KMS-11 (cell line): ENCODE data around the gene USP15.
"Not testable (repeated sequence)": the region's sequence is repeated elsewhere in the genome, so short reads cannot be mapped to it uniquely, and the experiment has no call there.

Source experiments
- H2AFZ ChIP-seq: fragments of 200-600 bp; sonication (generic); 2 replicates; pipeline ENCODE4 v1.6.1; 2016; ENCODE audit warnings: antibody characterized with exemption, mixed run types, low read depth
- H3K27ac ChIP-seq: fragments of 200-600 bp; sonication (generic); 2 replicates; pipeline ENCODE4 v1.6.1; 2016; ENCODE audit warnings: mild to moderate bottlenecking, mixed run types
- H3K27me3 ChIP-seq: fragments of 200-600 bp; sonication (generic); 2 replicates; pipeline ENCODE4 v1.6.1; 2017; ENCODE audit warnings: mild to moderate bottlenecking, low read depth, mixed run types, moderate library complexity; ENCODE audit not compliant: insufficient read depth
- H3K36me3 ChIP-seq: fragments of 200-600 bp; sonication (generic); 2 replicates; pipeline ENCODE4 v1.6.1; 2017; ENCODE audit warnings: mild to moderate bottlenecking, mixed run types; ENCODE audit not compliant: insufficient read depth
- H3K4me1 ChIP-seq: fragments of 200-600 bp; sonication (generic); 2 replicates; pipeline ENCODE4 v1.6.1; 2016; ENCODE audit warnings: mild to moderate bottlenecking, low read depth, mixed run types; ENCODE audit not compliant: poor library complexity, severe bottlenecking
- H3K4me2 ChIP-seq: fragments of 200-600 bp; sonication (generic); 2 replicates; pipeline ENCODE4 v1.7.0; 2016; ENCODE audit warnings: mild to moderate bottlenecking, mixed run types
- H3K4me3 ChIP-seq: fragments of 200-600 bp; sonication (generic); IDR thresholded peaks from 2 replicates; pipeline ENCODE4 v1.6.1; 2017; ENCODE audit warnings: low read depth, low read length, mixed read lengths; ENCODE audit not compliant: insufficient read depth
- H3K79me2 ChIP-seq: fragments of 200-600 bp; sonication (generic); 2 replicates; pipeline ENCODE4 v1.6.1; 2016; ENCODE audit warnings: low read depth, mixed run types; ENCODE audit not compliant: insufficient read depth
- H3K9ac ChIP-seq: fragments of 200-600 bp; sonication (generic); 2 replicates; pipeline ENCODE4 v1.6.1; 2016; ENCODE audit warnings: mild to moderate bottlenecking, mixed run types
- H4K20me1 ChIP-seq: fragments of 200-600 bp; sonication (generic); 2 replicates; pipeline ENCODE4 v1.6.1; 2016; ENCODE audit warnings: mild to moderate bottlenecking, mixed run types; ENCODE audit not compliant: insufficient read depth
- CTCF ChIP-seq: fragments of 200-600 bp; sonication (generic); conservative IDR thresholded peaks from 2 replicates; pipeline ENCODE4 v1.6.1; 2017; ENCODE audit warnings: low read depth, mild to moderate bottlenecking, antibody characterized with exemption, low read length, moderate library complexity, mixed read lengths

The USP15 gene

GRCh38 chr12:62350554-62350953, 90.3 kb downstream of the USP15 start:
- Histone ChIP-seq H3K4me2 (no peak overlapping the region), H3K27ac (no peak overlapping the region), H3K4me3 (no peak overlapping the region), H3K4me1 (peaks cover 9% of the 10 kb centered on the region), H3K9ac (no peak overlapping the region), H3K36me3 (no peaks in the 10 kb centered on the region), H3K79me2 (no peaks in the 10 kb centered on the region), H3K27me3 (no peaks in the 10 kb centered on the region), H4K20me1 (no peaks in the 10 kb centered on the region), H2AFZ (no peak overlapping the region)
- no peak for TF ChIP-seq CTCF

- Histone ChIP-seq H3K4me1 (peaks cover 9% of the 10 kb centered on the region), H3K79me2 (no peaks in the 10 kb centered on the region), H3K9ac (no peak overlapping the region), H2AFZ (no peak overlapping the region), H3K27ac (no peak overlapping the region), H3K4me3 (no peak overlapping the region), H3K27me3 (no peaks in the 10 kb centered on the region), H3K4me2 (no peak overlapping the region), H3K36me3 (no peaks in the 10 kb centered on the region), H4K20me1 (no peaks in the 10 kb centered on the region)
- TF ChIP-seq CTCF: no peak
These were observed 91.1 kb downstream of the USP15 start for GRCh38 chr12:62351326-62351725.

GRCh38 chr12:62361048-62361447, 100.8 kb downstream of the USP15 start:
- H3K79me2 ChIP-seq: 0 out of 2 replicates have a peak, but pooled peaks cover 6% of the 10 kb centered on the region
- H3K4me3 ChIP-seq: no peak overlapping the region

GRCh38 chr12:62363506-62363905, 103.3 kb downstream of the USP15 start:
- no peaks in the 10 kb centered on the region for H3K4me1 ChIP-seq
- no peak overlapping the region for H2AFZ ChIP-seq
- H3K79me2 ChIP-seq: peaks cover 15% of the 10 kb centered on the region; the same call in 1 of the 2 replicates
- no peak overlapping the region for H3K27ac ChIP-seq
- H3K27me3 ChIP-seq: no peaks in the 10 kb centered on the region
- no peak overlapping the region for H3K4me2 ChIP-seq
- H3K9ac ChIP-seq: no peak overlapping the region
- TF ChIP-seq CTCF: no peak
- H3K4me3 ChIP-seq: no peak overlapping the region
- H3K36me3 ChIP-seq: no peaks in the 10 kb centered on the region
- no peaks in the 10 kb centered on the region for H4K20me1 ChIP-seq

More at GRCh38 chr12:62361048-62361447, 100.8 kb downstream of the USP15 start:
- H3K4me1 ChIP-seq: no peaks in the 10 kb centered on the region
- H2AFZ ChIP-seq: no peak overlapping the region
- no peak overlapping the region for H3K27ac ChIP-seq
- H3K36me3 ChIP-seq: no peaks in the 10 kb centered on the region; the same call in 1 of the 2 replicates
- H3K27me3 ChIP-seq: no peaks in the 10 kb centered on the region
- no peak overlapping the region for H3K4me2 ChIP-seq
- H4K20me1 ChIP-seq: no peaks in the 10 kb centered on the region
- no peak overlapping the region for H3K9ac ChIP-seq
- no peak for TF ChIP-seq CTCF

GRCh38 chr12:62364697-62365096, 104.5 kb downstream of the USP15 start:
- not testable (repeated sequence) for H3K4me3 ChIP-seq, H3K36me3 ChIP-seq, H3K27me3 ChIP-seq, H3K9ac ChIP-seq, H2AFZ ChIP-seq, H4K20me1 ChIP-seq, H3K4me1 ChIP-seq, H3K4me2 ChIP-seq, H3K27ac ChIP-seq
- peaks cover 15% of the 10 kb centered on the region; the same call in 1 of the 2 replicates for H3K79me2 ChIP-seq

GRCh38 chr12:62365846-62366245, 105.6 kb downstream of the USP15 start:
- not testable (repeated sequence) for H3K9ac ChIP-seq, H2AFZ ChIP-seq, H3K36me3 ChIP-seq, H3K27ac ChIP-seq, H3K4me2 ChIP-seq, H3K4me3 ChIP-seq, H3K4me1 ChIP-seq, H3K27me3 ChIP-seq, H4K20me1 ChIP-seq
- peaks cover 15% of the 10 kb centered on the region; the same call in 1 of the 2 replicates for H3K79me2 ChIP-seq

- H2AFZ ChIP-seq, H3K9ac ChIP-seq, H3K27ac ChIP-seq, H3K4me3 ChIP-seq, H3K27me3 ChIP-seq, H3K4me1 ChIP-seq, H3K4me2 ChIP-seq, H4K20me1 ChIP-seq, H3K36me3 ChIP-seq: not testable (repeated sequence)
- H3K79me2 ChIP-seq: peaks cover 15% of the 10 kb centered on the region; the same call in 1 of the 2 replicates
These were observed 108.4 kb downstream of the USP15 start for GRCh38 chr12:62368430-62369223.
